Colonic mucosa (tissue), 4 donors: ENCODE results near the gene PHF21A. TPM values are rescaled to one million over a fixed set of nuclear protein-coding genes. Genes with fewer than 3 reads are reported as not detected.

Experiments used
- DNase-seq: peaks from one replicate; pipeline ENCODE4 v3.0.0-alpha.2; 2020
- H3K27ac ChIP-seq: fragments of 200-600 bp; one replicate; pipeline ENCODE4 v1.8.0; 2021
- H3K27me3 ChIP-seq: fragments of 200-600 bp; one replicate; pipeline ENCODE4 v1.8.0; 2021
- H3K36me3 ChIP-seq: fragments of 200-600 bp; one replicate; pipeline ENCODE4 v1.8.0; 2021
- H3K4me1 ChIP-seq: fragments of 200-600 bp; one replicate; pipeline ENCODE4 v1.8.0; 2021; ENCODE audit warnings: mild to moderate bottlenecking
- H3K4me3 ChIP-seq: fragments of 200-600 bp; one replicate; pipeline ENCODE4 v1.8.0; 2021
- H3K9ac ChIP-seq, 2 donors: one replicate each; pipeline ENCODE4 v1.7.0; 2013; ENCODE audit warnings: control low read depth in 2 of 2, low read depth in 2 of 2, low read length in 2 of 2
- H3K9me3 ChIP-seq: fragments of 200-600 bp; one replicate; pipeline ENCODE4 v1.8.0; 2021
- intact Hi-C: fragments of 100-400 bp; cut with DNase I; formaldehyde crosslinking; loops from one replicate; pipeline ENCODE4 v1.14.1; 2022
- total RNA-seq, 2 donors: library from RNA; stranded (reverse); fragmentation: NEBNext Ultra II Directional in 1 of 2; extraction: Animal tissue kit (Norgen Biotek cat#: 25700) in 1 of 2; gene quantifications; one replicate each; pipeline ENCODE4 v1.2.1, GENCODE V29; 2021
- TF ChIP-seq, protein P1 (sequence below): fragments of 200-600 bp; IDR thresholded peaks from one replicate; pipeline ENCODE4 v1.8.0; 2022; ENCODE audit warnings: antibody characterized with exemption, mild to moderate bottlenecking
- donor health status: healthy.
- donor health status: DM: no; HTN: no; CAD: no.
- donor health status: DM: no; HTN: no; CAD: no.

The PHF21A gene
- total RNA-seq, 2 donors from 2014 or later = 17.0 to 19.1 TPM

DNA sequence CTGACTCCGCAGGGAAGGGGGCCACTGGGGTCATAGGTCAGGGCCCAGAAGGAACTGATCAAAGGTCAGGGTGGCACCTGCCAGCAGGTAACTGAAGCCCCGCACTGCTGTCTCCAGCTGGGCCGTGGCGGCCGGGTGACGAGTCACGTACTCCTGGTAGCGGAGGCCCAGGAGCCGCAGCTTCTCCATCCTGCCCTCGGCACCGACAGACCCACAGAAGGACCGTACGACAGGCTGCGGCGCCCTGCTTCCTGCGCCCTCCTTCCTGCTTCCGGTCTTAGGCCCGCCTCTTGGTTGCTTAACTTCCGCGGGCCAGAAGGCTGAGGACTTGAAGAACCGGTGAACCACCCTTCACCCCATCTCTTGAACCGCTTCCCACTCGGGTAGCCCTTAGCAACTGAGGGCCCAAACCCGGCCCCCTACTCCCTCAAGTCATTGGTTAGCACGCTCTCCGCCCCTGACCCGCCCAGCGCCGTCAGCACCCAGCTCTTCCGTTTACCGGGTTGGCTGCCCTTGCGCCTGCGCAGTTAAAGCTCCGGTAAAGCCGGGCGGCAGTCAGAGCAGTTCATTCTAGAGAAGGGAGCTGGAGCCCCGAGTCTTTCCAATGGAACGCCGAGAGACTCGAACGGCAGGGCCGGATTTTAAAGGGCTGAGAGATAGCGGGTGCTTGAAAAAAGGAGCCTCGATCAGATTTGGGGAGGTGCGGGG, 203.5 kb downstream of the PHF21A start, which contains the start of gene PEX16:
Gene PEX16, minus strand, starts transcription at position 255 of the 708 bp plus-strand sequence. Its CDS starts 66 bp downstream, at position 189.
- no peaks in the 10 kb centered on the region for H3K9me3 ChIP-seq
- peaks cover 18% of the 10 kb centered on the region for H3K36me3 ChIP-seq
- H3K4me1 ChIP-seq = peaks cover 5% of the 10 kb centered on the region
- peaks cover 11% of the 10 kb centered on the region for H3K27me3 ChIP-seq
- peak within 1 kb of the TSS; percentile 95 for H3K4me3 ChIP-seq
- H3K9ac ChIP-seq = peak within 1 kb of the TSS; percentile 80 to 94
- TF ChIP-seq, protein P1, sequence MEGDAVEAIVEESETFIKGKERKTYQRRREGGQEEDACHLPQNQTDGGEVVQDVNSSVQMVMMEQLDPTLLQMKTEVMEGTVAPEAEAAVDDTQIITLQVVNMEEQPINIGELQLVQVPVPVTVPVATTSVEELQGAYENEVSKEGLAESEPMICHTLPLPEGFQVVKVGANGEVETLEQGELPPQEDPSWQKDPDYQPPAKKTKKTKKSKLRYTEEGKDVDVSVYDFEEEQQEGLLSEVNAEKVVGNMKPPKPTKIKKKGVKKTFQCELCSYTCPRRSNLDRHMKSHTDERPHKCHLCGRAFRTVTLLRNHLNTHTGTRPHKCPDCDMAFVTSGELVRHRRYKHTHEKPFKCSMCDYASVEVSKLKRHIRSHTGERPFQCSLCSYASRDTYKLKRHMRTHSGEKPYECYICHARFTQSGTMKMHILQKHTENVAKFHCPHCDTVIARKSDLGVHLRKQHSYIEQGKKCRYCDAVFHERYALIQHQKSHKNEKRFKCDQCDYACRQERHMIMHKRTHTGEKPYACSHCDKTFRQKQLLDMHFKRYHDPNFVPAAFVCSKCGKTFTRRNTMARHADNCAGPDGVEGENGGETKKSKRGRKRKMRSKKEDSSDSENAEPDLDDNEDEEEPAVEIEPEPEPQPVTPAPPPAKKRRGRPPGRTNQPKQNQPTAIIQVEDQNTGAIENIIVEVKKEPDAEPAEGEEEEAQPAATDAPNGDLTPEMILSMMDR = no peak
- DNase-seq = peak; percentile 97
- intact Hi-C loops = no loop called here
- H3K27ac ChIP-seq = peak within 1 kb of the TSS; percentile 81

DNA sequence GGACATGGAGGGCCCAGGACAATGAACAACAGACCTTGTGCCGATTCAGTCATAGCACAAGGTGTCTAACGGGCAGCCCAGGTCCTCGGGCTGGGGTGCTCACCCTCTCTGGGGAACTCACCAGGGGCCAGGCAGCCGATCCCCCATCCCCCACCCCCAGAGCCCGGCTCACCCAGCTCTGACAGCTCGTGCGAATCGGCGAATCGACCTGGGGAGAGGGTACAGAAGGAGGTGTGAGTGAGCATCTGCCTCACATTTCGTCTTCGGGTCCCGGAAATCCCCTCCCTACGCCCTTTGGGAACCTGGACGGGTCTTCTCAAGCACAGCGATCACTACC, 204.0 kb downstream of the PHF21A start:
- peaks cover 5% of the 10 kb centered on the region for H3K4me1 ChIP-seq
- peak overlapping the region; percentile 74 to 94 for H3K9ac ChIP-seq
- DNase-seq = no peak
- peak overlapping the region; percentile 81 for H3K27ac ChIP-seq
- H3K4me3 ChIP-seq = peak overlapping the region; percentile 95
- peaks cover 18% of the 10 kb centered on the region for H3K36me3 ChIP-seq
- intact Hi-C loops = no loop called here
- H3K27me3 ChIP-seq = peaks cover 6% of the 10 kb centered on the region
- H3K9me3 ChIP-seq = no peaks in the 10 kb centered on the region
- TF ChIP-seq, protein P1 = no peak

DNA sequence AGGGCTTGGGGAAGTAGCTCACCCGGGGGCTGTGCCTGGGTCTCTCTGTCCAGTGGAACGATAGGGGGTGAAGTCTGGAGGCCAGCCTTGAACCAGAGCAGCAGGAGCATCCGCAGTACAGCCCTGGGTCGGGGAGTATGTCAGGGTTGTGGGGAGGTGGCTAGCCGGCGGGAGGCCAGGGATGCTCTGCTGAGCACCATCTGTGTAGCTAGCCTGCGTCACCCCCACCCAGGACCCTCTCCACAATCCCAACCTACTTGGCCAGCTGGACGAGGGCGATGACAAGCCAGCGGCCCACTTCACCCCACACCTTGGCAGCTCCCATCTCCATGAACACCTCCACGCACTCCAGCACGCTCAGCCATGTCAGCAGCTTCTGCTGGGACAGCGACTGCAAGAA, 205.8 kb downstream of the PHF21A start:
- Histone ChIP-seq H3K9ac (no peak overlapping the region), H3K4me1 (no peaks in the 10 kb centered on the region), H3K9me3 (no peaks in the 10 kb centered on the region), H3K36me3 (peaks cover 18% of the 10 kb centered on the region), H3K27me3 (no peaks in the 10 kb centered on the region), H3K27ac (no peak overlapping the region), H3K4me3 (no peak overlapping the region)
- DNase-seq = no peak
- TF ChIP-seq, protein P1 = no peak
- intact Hi-C loops = no loop called here

DNA sequence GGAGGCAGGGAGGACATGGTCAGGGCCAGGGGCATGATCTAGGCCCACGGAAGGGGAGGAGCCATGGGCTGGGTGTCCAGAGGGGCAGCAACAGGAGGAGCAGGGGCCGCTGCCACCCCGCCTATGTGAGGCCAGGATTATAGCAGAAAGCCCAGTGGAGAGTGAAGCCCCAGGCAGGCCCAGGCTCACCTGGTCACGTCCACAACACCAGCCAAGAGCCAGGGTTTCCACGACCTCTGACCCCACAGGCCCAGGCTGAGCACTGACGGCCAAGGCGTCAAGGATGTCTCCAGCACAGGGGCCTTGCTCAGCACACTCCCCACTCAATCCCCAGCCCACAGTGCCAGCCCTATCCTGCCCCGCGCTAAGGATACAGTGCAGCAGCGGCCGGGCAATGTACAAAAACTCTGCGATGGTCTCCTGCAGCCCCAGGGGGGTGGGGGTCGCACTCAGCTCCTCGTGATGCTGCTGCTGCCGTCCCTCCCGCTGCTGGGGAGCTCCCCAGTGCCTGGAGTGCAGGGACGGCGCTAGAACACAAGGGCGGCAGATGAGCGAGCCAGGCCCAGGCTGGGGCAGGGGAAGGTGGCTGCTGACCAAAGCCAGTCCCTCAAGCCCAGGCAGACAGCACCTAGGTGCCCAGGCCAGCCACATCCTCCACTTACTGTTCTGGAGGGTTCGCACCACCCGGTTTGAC, 207.2 kb downstream of the PHF21A start:
- H3K9me3 ChIP-seq = no peaks in the 10 kb centered on the region
- no peak overlapping the region for H3K4me3 ChIP-seq
- intact Hi-C loops = no loop called here
- H3K27ac ChIP-seq = no peak overlapping the region
- no peaks in the 10 kb centered on the region for H3K4me1 ChIP-seq
- TF ChIP-seq, protein P1 = no peak
- H3K27me3 ChIP-seq = no peaks in the 10 kb centered on the region
- H3K9ac ChIP-seq = no peak overlapping the region
- H3K36me3 ChIP-seq = peaks cover 18% of the 10 kb centered on the region
- no peak for DNase-seq

DNA sequence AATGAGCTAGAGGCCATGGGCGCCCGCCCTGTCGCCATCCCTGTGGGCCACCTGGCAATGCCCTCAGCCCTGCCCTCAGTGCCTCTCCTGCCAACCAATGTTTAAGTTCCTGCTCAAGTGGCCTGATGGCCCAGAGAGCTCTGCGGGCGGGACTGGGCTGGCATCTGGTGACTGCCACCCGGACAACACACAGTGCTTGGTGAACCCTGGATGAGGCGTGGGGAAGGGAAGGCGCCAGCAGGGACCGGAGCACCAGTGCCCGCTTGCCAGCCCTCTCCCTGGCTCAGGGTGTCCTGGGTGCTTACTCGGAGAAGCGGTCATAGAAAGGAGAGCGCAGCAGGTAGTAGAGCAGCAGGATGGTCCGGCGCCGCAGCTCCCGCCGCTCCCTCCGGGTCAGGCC, 207.7 kb downstream of the PHF21A start:
- Histone ChIP-seq H3K4me3 (no peak overlapping the region), H3K36me3 (peaks cover 18% of the 10 kb centered on the region), H3K27me3 (no peaks in the 10 kb centered on the region), H3K4me1 (no peaks in the 10 kb centered on the region), H3K9me3 (no peaks in the 10 kb centered on the region), H3K27ac (no peak overlapping the region), H3K9ac (no peak overlapping the region)
- TF ChIP-seq, protein P1 = no peak
- intact Hi-C loops = no loop called here
- DNase-seq = no peak
